IPS-20b (cell line): ENCODE data around the gene ECHS1.
"Not testable (repeated sequence)": the region's sequence is repeated elsewhere in the genome, so short reads cannot be mapped to it uniquely, and the experiment has no call there.

Source experiments
- H3K27ac ChIP-seq: one replicate; pipeline ENCODE4 v1.5.1; 2013; ENCODE audit warnings: low read length
- H3K27me3 ChIP-seq: 2 replicates; pipeline ENCODE4 v1.6.1; 2013; ENCODE audit warnings: mild to moderate bottlenecking, low read length, inconsistent platforms; ENCODE audit not compliant: insufficient read depth
- H3K36me3 ChIP-seq: 2 replicates; pipeline ENCODE4 v1.6.1; 2013; ENCODE audit warnings: low read depth, mild to moderate bottlenecking, inconsistent platforms, low read length, moderate library complexity; ENCODE audit not compliant: insufficient read depth
- H3K4me1 ChIP-seq: 2 replicates; pipeline ENCODE4 v1.6.1; 2013; ENCODE audit warnings: mild to moderate bottlenecking, control low read depth, inconsistent platforms, low read length, moderate library complexity; ENCODE audit not compliant: insufficient read depth
- H3K4me3 ChIP-seq: 2 replicates; pipeline ENCODE4 v1.5.1; 2013; ENCODE audit warnings: mild to moderate bottlenecking, low read length, inconsistent platforms
- H3K9ac ChIP-seq: 2 replicates; pipeline ENCODE4 v1.6.1; 2013; ENCODE audit warnings: low read depth, mild to moderate bottlenecking, inconsistent platforms, low read length, moderate library complexity
- H3K9me3 ChIP-seq: 2 replicates; pipeline ENCODE4 v1.6.1; 2013; ENCODE audit warnings: mild to moderate bottlenecking, low read depth, low read length, inconsistent platforms; ENCODE audit not compliant: insufficient read depth

The ECHS1 gene

DNA sequence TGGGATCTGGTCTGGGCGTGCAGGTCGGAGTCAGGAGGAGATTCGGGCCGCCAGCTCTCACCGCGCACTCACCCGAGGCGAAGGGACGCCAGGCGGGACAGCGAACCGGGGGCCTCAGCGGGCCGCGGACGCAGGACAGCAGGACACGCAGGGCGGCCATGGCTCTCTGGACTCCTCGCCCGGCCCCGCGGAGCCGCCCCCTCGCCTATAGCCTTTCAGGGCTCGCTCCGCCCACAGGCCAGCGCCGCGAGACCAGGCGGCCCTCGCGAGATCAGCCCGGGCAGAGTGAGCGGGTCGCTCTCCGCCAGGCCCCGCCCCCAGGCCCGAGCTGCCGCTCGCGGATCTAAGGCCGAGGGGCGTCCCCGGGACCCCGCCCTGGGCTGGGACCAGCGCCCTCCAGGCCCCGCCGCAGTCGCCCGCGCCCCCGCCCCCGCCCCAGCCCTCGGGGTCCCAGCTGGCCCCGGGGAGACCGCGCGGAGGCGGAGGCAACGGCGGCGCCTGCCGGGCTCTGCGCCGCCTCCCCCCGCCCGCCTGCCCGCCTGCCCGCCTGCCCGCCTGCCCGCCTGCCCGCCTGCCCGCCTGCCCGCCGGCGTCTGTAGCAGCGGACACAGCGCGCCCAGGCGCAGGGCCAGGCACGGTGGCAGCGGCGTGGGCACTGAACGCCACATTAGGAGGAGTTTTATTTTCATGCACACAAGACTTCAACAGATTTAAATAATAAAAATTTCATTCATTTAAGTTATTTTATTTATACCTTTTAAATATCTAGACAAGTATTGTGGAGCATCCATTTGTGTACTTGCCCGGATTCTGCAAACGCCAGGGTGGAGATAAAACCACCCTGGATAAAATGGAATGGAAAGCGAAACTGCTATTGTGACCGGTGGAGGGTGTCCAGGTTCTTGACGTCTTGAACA, at the start of gene ECHS1:
Gene ECHS1 (minus strand): TSS at position 181 of the 917 bp plus-strand sequence. CDS start 21 bp downstream, at position 160.
- H3K4me3 ChIP-seq, result peak within 1 kb of the TSS; percentile 72; the same call in 1 of the 2 replicates
- peak within 1 kb of the TSS; percentile 61; the same call in 1 of the 2 replicates for H3K9ac ChIP-seq
- H3K27ac ChIP-seq, result no peak within 1 kb of the TSS

DNA sequence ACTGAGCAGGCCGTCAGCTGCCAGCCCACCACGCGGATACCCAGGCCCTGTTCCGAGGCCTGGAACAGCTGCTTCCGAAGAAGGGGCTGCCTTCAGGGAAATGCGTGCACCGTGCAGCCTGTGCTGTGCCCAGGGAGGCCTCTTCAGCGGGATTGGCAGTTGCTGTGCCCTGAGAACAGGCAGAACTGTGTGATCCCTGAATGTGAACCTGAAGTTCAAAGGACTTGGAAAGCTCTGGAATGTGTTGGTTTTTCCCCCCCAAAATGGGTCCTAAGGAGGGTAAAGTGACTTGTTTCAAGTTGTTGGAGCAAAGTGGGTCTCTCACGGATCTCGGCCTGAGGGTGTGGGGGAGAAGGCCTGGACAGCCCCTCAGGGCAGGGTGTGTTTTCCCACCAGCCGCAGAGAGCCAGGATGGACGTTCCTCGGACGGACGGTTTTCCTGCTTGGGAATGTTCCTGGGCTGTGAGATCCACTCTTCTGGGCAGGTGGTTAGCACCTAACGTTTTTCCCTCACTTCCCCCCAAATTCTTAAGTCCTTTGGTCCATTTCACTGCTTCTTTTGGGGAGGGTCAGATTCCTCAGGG, 49.2 kb upstream of the ECHS1 start:
- Histone ChIP-seq H3K4me1 (no peaks in the 10 kb centered on the region), H3K27me3 (peaks cover 17% of the 10 kb centered on the region), H3K9me3 (no peaks in the 10 kb centered on the region), H3K27ac (no peak overlapping the region), H3K9ac (no peak overlapping the region), H3K36me3 (peaks cover 10% of the 10 kb centered on the region; the same call in 1 of the 2 replicates), H3K4me3 (no peak overlapping the region)

More for the DNA sequence above, at the start of gene ECHS1:
- H3K4me1 ChIP-seq, result no peaks in the 10 kb centered on the region
- peaks cover 25% of the 10 kb centered on the region for H3K36me3 ChIP-seq
- H3K27me3 ChIP-seq, result peaks cover 47% of the 10 kb centered on the region
- no peaks in the 10 kb centered on the region for H3K9me3 ChIP-seq

DNA sequence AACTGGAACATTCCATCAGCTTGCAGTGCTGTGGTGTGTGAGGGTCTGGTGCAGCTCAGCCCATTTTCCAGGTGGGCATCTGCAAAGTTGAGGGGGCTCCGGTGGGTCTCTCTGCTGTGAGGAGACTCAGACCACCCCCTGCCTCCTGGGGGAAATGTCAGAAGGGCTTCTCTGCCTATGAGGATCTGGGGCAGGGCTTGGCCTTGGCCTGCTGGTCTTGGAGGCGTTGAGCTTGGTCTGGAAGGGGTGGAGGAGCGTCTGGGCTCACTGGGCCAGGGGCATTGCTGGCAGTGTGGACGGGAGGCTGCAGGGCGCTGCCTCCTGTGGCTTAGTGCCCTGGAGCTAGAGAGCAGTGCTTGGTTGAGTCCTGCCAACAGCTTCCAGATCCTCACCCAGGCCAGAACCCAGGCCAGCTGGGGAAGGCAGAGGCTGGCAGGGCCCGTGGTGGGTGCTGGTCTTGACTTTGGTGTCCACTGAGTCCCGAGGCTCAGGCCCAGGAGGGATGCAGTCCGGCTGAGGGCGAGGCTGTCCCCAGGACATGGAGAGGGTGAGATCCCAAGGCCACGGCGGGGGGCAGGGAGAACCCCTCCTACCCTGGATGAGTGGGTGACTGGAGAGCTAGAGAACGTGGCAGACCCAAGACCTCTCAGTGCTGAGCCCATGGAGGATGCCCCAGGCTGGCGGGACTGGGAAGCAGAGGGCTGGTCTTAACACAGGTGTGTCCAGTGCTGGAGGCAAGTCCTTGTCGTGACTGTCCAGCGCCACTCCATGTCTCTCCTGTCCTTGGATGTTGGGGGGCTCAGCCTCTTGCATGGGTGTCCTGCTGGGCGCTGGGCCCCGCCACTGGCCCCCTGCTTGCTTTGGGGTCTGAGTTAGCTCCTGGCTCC, 48.4 kb upstream of the ECHS1 start:
- peaks cover 10% of the 10 kb centered on the region; the same call in 1 of the 2 replicates for H3K36me3 ChIP-seq
- no peak overlapping the region for H3K27ac ChIP-seq
- peaks cover 17% of the 10 kb centered on the region for H3K27me3 ChIP-seq
- H3K9ac ChIP-seq, result no peak overlapping the region
- no peaks in the 10 kb centered on the region for H3K9me3 ChIP-seq
- no peaks in the 10 kb centered on the region for H3K4me1 ChIP-seq
- H3K4me3 ChIP-seq, result no peak overlapping the region

DNA sequence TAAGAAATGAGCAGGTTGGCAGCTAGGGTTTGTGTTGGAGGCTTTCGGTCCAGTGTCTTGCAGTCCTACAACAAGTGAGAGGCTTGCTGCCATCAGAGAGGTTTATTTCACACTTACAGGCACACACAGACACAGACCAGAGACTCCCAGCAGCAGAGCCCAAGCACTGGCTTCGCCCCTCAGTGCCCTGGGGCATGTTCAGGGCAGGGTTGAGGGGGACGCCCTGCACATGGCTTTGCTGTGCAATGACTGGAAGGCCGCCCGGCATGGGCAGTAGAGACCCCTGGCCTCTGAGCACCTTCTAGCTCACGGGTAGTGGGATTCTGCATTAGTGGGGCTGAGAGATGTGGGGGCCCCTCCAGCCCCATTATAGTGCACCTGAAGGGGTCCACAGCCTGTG, 47.4 kb upstream of the ECHS1 start:
- Histone ChIP-seq H3K9me3 (no peaks in the 10 kb centered on the region; the same call in 1 of the 2 replicates), H3K9ac (no peak overlapping the region), H3K4me1 (no peaks in the 10 kb centered on the region), H3K27me3 (peaks cover 17% of the 10 kb centered on the region), H3K27ac (no peak overlapping the region), H3K4me3 (no peak overlapping the region), H3K36me3 (peaks cover 11% of the 10 kb centered on the region)

DNA sequence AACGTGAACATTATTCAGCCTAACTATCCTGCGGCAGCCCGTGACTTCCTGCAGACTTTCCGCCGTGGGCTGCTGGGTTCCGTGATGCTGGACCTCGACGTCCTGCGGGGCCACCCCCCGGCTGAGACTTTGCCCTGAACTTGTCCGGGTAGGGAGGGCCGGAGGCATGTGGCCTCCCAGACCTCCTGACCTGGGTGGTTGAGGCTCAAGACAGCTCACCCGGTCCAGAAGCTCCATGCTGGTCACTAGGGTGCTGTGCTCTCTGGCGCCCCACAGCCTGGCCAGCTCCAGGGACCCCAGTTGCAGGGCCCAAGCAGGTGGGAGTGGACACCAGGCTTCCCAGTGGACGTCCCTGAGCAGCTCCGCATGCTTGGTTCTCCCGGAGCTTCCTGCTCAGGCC, 46.9 kb upstream of the ECHS1 start:
- no peak overlapping the region for H3K4me3 ChIP-seq
- H3K36me3 ChIP-seq, result peaks cover 16% of the 10 kb centered on the region
- no peak overlapping the region for H3K27ac ChIP-seq
- H3K9ac ChIP-seq, result no peak overlapping the region
- peaks cover 14% of the 10 kb centered on the region for H3K27me3 ChIP-seq
- no peaks in the 10 kb centered on the region for H3K4me1 ChIP-seq
- peaks cover 4% of the 10 kb centered on the region for H3K9me3 ChIP-seq

DNA sequence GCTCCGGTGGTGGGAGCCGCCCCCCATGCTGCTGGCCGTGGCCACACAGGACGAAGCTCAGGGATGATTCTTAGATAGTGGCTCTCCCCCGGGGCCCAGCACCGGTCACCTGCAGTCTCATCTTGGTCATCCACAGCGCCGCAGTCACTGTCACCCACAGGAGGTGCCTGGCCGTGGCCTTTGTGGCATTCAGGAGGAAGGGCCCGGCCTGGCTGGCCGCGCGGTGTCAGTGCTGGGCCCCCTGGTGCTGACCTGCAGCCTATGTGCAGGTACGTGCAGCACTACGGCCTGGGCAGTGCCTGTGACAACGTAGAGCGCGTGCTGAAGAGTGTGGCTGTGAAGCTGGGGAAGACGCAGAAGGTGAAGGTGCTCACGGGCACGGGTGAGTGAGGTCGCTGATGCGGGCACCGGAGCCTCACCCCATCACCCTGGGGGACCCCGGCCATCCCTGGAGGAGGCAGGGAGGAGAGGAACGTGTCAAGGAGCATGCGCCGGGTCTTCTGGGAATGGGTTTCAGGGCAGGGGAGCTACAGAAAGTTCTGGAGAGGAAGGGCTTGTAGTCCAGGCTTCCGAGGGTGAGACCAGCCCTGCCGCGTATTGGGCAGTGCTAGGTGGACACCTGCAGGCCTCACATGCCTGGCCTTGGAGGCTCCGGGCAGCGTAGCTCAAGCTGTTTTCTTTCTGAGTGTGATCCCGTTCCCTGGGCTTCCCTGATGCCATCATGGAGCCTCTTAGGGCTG, 46.2 kb upstream of the ECHS1 start:
- no peaks in the 10 kb centered on the region for H3K4me1 ChIP-seq
- H3K27me3 ChIP-seq, result peaks cover 14% of the 10 kb centered on the region
- peaks cover 4% of the 10 kb centered on the region for H3K9me3 ChIP-seq
- H3K27ac ChIP-seq, result no peak overlapping the region
- H3K9ac ChIP-seq, result no peak overlapping the region
- H3K36me3 ChIP-seq, result peaks cover 18% of the 10 kb centered on the region
- H3K4me3 ChIP-seq, result no peak overlapping the region

DNA sequence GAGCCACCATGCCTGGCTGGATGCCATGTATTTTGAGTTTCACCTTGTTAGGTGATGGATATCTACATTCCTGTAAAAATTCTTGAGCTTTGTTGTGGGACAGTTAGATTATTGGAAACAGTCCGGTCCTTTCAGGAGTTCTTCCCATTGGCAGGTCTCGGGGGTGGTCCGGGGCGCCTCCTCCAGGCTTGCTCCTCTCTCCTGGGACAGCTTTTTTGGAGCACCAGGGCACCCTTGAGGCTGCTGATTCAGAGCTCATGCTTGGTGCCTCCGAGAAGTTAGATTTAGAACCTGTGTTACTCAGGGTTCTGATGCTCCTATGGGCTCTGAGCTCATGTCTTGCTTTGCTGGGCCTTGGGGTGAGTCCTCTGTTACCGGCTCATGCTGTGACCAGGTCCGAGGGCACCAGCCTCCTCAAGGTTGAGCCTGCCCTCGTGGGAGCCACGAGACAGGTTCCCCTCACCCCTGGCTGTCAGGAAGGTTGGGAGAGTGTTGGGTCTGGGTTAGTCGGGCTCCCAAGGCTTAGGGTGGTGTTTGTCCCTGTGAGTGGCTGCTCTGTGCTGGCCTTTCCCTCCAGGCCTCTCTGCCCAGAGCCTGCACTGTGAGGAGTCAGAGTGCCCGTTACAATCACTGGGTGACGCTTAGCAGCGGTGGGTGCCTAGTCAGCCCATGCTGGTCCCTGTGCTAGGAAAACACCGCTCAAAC, 45.3 kb upstream of the ECHS1 start:
- Histone ChIP-seq H3K4me3 (no peak overlapping the region), H3K4me1 (no peaks in the 10 kb centered on the region), H3K9me3 (peaks cover 5% of the 10 kb centered on the region), H3K27ac (no peak overlapping the region), H3K9ac (no peak overlapping the region), H3K36me3 (peaks cover 22% of the 10 kb centered on the region), H3K27me3 (peaks cover 14% of the 10 kb centered on the region)

DNA sequence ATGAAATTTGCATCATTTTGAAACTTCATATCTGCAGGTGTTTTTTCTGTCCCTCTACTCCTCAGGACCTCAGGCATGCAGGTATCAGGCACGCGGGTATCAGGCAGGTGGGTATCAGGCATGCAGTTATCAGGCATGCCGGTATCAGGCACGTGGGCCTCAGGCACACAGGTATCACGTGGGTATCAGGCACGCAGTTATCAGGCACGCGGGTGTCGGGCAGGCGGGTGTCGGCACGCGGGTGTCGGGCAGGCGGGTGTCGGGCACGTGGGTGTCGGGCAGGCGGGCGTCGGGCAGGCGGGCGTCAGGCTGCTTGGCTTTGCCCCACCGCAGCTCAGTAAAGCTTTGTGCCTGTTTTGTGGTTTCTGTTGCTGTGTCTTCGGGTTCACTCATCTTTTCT, 42.6 kb upstream of the ECHS1 start:
- H3K9ac ChIP-seq, result no peak overlapping the region
- no peaks in the 10 kb centered on the region for H3K4me1 ChIP-seq
- no peak overlapping the region for H3K27ac ChIP-seq
- H3K36me3 ChIP-seq, result peaks cover 49% of the 10 kb centered on the region
- peaks cover 25% of the 10 kb centered on the region for H3K9me3 ChIP-seq
- no peaks in the 10 kb centered on the region for H3K27me3 ChIP-seq
- H3K4me3 ChIP-seq, result no peak overlapping the region

DNA sequence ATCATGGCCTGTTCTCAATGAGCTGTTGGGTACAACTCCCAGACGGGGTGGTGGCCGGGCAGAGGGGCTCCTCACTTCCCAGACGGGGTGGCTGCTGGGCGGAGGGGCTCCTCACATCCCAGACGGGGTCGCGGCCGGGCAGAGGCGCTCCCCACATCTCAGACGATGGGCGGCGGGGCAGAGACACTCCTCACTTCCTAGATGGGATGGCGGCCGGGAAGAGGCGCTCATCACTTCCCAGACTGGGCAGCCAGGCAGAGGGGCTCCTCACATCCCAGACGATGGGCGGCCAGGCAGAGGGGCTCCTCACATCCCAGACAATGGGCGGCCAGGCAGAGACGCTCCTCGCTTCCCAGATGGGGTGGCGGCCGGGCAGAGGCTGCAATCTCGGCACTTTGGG, 41.2 kb upstream of the ECHS1 start:
- H3K27me3 ChIP-seq, H3K4me3 ChIP-seq, H3K4me1 ChIP-seq, H3K9ac ChIP-seq, H3K27ac ChIP-seq: not testable (repeated sequence)
- H3K36me3 ChIP-seq, result peaks cover 58% of the 10 kb centered on the region
- peaks cover 30% of the 10 kb centered on the region for H3K9me3 ChIP-seq

DNA sequence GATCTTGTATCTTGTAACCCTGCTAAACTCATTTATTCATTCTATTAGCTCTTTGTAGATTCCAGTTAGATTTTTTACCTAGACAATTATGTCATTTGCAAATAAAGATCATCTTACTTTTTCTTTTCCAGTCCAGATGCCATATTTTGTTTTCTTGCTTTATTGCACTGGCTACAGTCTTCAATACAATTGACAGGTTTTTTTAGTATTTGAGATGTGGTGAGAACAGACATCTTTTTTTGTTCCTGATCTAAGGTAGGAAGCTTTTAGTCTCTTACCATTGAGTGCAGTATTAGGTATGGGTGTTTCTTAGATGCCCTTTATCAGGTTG, 39.2 kb upstream of the ECHS1 start:
- H3K9me3 ChIP-seq, result peaks cover 31% of the 10 kb centered on the region
- no peaks in the 10 kb centered on the region for H3K27me3 ChIP-seq
- no peak overlapping the region for H3K4me3 ChIP-seq
- no peak overlapping the region for H3K27ac ChIP-seq
- no peaks in the 10 kb centered on the region for H3K4me1 ChIP-seq
- H3K9ac ChIP-seq, result no peak overlapping the region
- H3K36me3 ChIP-seq, result peaks cover 69% of the 10 kb centered on the region
